SU-DHL-6 (cell line): Measurements from ENCODE around the gene PALM.

Experiments
- H2AFZ ChIP-seq: fragments of 200-600 bp; sonication (generic); 2 replicates; pipeline ENCODE4 v1.6.1; 2014; ENCODE audit warnings: low read depth, mild to moderate bottlenecking, moderate library complexity, mixed read lengths, antibody characterized with exemption, low read length; ENCODE audit not compliant: severe bottlenecking
- H3F3A ChIP-seq: fragments of 200-600 bp; shearing (Covaris generic); 2 replicates; pipeline ENCODE4 v1.6.0; 2016; ENCODE audit warnings: antibody characterized with exemption, mild to moderate bottlenecking; ENCODE audit not compliant: insufficient read depth
- H3K27ac ChIP-seq: fragments of 200-600 bp; sonication (generic); 2 replicates; pipeline ENCODE4 v1.5.1; 2016; ENCODE audit warnings: low read depth, mild to moderate bottlenecking, low read length, moderate library complexity, mixed read lengths
- H3K27me3 ChIP-seq: fragments of 200-600 bp; sonication (generic), shearing (Covaris generic); 2 replicates; pipeline ENCODE4 v1.6.0; 2014; ENCODE audit warnings: mild to moderate bottlenecking, low read length
- H3K36me3 ChIP-seq: fragments of 200-600 bp; sonication (generic); 2 replicates; pipeline ENCODE4 v1.6.1; 2014; ENCODE audit warnings: mild to moderate bottlenecking, low read length, mixed read lengths
- H3K4me2 ChIP-seq: fragments of 300-600, 200-600 bp; shearing (Covaris generic), sonication (generic); 2 replicates; pipeline ENCODE4 v1.6.0; 2014; ENCODE audit warnings: low read length, low read depth, mild to moderate bottlenecking; ENCODE audit not compliant: poor library complexity, severe bottlenecking
- H3K4me3 ChIP-seq: fragments of 200-600 bp; sonication (generic); 2 replicates; pipeline ENCODE4 v1.5.1; 2014; ENCODE audit warnings: antibody characterized with exemption, low read length, mild to moderate bottlenecking, mixed read lengths; ENCODE audit not compliant: insufficient read depth, poor library complexity, severe bottlenecking
- H3K79me2 ChIP-seq: fragments of 200-600 bp; sonication (generic); 2 replicates; pipeline ENCODE4 v1.6.1; 2014; ENCODE audit warnings: mild to moderate bottlenecking, low read length, moderate library complexity; ENCODE audit not compliant: insufficient read depth
- H3K9ac ChIP-seq: fragments of 200-600 bp; sonication (generic); 2 replicates; pipeline ENCODE4 v1.7.0; 2014; ENCODE audit warnings: mild to moderate bottlenecking, low read length
- H3K9me2 ChIP-seq: fragments of 200-600 bp; sonication (generic); replicated peaks from 2 replicates; pipeline ENCODE4 v1.6.1; 2014; ENCODE audit warnings: low read length; ENCODE audit not compliant: insufficient read depth
- H3K9me3 ChIP-seq: fragments of 200-600 bp; sonication (generic); 2 replicates; pipeline ENCODE4 v1.6.1; 2014; ENCODE audit warnings: low read length, mixed read lengths; ENCODE audit not compliant: insufficient read depth
- H4K20me1 ChIP-seq: fragments of 200-600 bp; sonication (generic); 2 replicates; pipeline ENCODE4 v1.6.1; 2014; ENCODE audit warnings: low read depth, mild to moderate bottlenecking, antibody characterized with exemption, low read length, moderate library complexity, mixed read lengths
- EZH2phosphoT487 ChIP-seq: fragments of 200-600 bp; sonication (generic), shearing (Covaris generic); conservative IDR thresholded peaks from 2 replicates; pipeline ENCODE4 v1.6.1; 2018; ENCODE audit warnings: mild to moderate bottlenecking, antibody characterized with exemption, low read length, moderate library complexity, mixed read lengths
- TF ChIP-seq, protein P1 (sequence below): fragments of 200-600 bp; sonication (generic); IDR thresholded peaks from one replicate; pipeline ENCODE4 v1.5.1; 2017; ENCODE audit warnings: antibody characterized with exemption, mild to moderate bottlenecking, low read length, moderate library complexity; ENCODE audit not compliant: insufficient read depth, poor library complexity, severe bottlenecking

Gene PALM

DNA sequence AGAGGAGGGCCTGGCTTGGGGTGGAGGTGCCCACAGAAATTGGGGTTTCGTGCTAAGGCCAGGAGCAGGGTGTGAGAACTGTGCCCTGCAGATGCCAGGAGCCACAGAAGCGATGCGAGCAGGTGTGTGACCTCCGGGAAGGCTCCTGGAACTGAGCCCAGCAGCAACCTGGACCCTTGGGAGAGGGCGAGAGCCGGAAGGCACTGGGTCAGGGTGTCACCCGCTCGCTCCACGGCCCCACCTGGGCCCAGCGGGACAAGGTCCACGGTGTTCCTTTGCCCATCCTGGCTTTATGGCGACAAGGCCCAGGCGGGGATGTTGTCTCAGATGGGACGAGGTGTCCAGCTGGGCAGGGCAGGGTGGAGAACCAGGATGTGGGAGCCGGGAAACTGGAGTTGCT lies 46.3 kb downstream of the PALM start:
- Histone ChIP-seq H4K20me1 (no peaks in the 10 kb centered on the region), H3K9ac (no peak overlapping the region)

DNA sequence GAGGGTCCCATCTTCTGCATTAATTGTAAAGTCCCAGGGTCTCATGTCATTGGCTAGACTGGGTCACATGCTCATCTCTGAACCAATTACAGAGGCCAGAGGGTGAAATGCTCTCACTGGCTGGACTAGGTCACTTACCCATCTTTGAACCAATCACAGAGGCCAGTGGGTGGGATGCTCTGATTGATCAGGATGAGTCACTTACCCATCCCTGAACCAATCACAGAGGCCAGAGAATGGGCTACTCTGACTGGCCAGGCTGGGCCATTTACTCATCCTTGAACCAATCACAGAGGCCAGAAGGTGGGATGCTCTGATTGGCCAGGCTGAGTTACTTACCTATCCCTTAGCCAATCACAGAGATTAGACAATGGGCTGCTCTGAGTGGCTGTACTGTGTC lies 47.5 kb downstream of the PALM start:
- Histone ChIP-seq H3K9ac (no peak overlapping the region), H3K27ac (no peak overlapping the region), H3K4me3 (no peak overlapping the region), H2AFZ (no peak overlapping the region), H3F3A (no peaks in the 10 kb centered on the region), H3K9me3 (no peaks in the 10 kb centered on the region), H3K79me2 (no peaks in the 10 kb centered on the region), H3K36me3 (no peaks in the 10 kb centered on the region), H3K4me2 (no peak overlapping the region), H4K20me1 (no peaks in the 10 kb centered on the region), H3K27me3 (no peaks in the 10 kb centered on the region), H3K9me2 (no peaks in the 10 kb centered on the region)
- TF ChIP-seq, protein P1, sequence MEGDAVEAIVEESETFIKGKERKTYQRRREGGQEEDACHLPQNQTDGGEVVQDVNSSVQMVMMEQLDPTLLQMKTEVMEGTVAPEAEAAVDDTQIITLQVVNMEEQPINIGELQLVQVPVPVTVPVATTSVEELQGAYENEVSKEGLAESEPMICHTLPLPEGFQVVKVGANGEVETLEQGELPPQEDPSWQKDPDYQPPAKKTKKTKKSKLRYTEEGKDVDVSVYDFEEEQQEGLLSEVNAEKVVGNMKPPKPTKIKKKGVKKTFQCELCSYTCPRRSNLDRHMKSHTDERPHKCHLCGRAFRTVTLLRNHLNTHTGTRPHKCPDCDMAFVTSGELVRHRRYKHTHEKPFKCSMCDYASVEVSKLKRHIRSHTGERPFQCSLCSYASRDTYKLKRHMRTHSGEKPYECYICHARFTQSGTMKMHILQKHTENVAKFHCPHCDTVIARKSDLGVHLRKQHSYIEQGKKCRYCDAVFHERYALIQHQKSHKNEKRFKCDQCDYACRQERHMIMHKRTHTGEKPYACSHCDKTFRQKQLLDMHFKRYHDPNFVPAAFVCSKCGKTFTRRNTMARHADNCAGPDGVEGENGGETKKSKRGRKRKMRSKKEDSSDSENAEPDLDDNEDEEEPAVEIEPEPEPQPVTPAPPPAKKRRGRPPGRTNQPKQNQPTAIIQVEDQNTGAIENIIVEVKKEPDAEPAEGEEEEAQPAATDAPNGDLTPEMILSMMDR = no peak
- no peak for TF ChIP-seq EZH2phosphoT487

More for the DNA sequence above, 46.3 kb downstream of the PALM start:
- no peaks in the 10 kb centered on the region for H3F3A ChIP-seq
- H3K4me3 ChIP-seq = no peak overlapping the region
- no peak overlapping the region for H2AFZ ChIP-seq
- no peaks in the 10 kb centered on the region for H3K36me3 ChIP-seq
- H3K9me3 ChIP-seq = no peaks in the 10 kb centered on the region
- H3K27ac ChIP-seq = no peak overlapping the region
- no peaks in the 10 kb centered on the region for H3K9me2 ChIP-seq
- TF ChIP-seq, protein P1 = no peak
- TF ChIP-seq EZH2phosphoT487 = no peak
- no peaks in the 10 kb centered on the region for H3K79me2 ChIP-seq
- H3K4me2 ChIP-seq = no peak overlapping the region
- H3K27me3 ChIP-seq = no peaks in the 10 kb centered on the region

- no peaks in the 10 kb centered on the region for H4K20me1 ChIP-seq
- no peaks in the 10 kb centered on the region for H3K79me2 ChIP-seq
- H3K27ac ChIP-seq = no peak overlapping the region
- no peak overlapping the region for H2AFZ ChIP-seq
- no peaks in the 10 kb centered on the region for H3K9me2 ChIP-seq
- no peak overlapping the region for H3K4me3 ChIP-seq
- no peaks in the 10 kb centered on the region for H3K9me3 ChIP-seq
- H3K4me2 ChIP-seq = no peak overlapping the region
- H3K36me3 ChIP-seq = no peaks in the 10 kb centered on the region
- TF ChIP-seq EZH2phosphoT487 = no peak
- TF ChIP-seq, protein P1 = no peak
- H3F3A ChIP-seq = no peaks in the 10 kb centered on the region
- no peaks in the 10 kb centered on the region for H3K27me3 ChIP-seq
- H3K9ac ChIP-seq = no peak overlapping the region
Observed at GRCh38 chr19:756821-757688, 48.3 kb downstream of the PALM start.
